ENCODE measurements around the gene MAPT.
"Not testable (repeated sequence)": the region's sequence is repeated elsewhere in the genome, so short reads cannot be mapped to it uniquely, and the experiment has no call there.

Gene MAPT

DNA sequence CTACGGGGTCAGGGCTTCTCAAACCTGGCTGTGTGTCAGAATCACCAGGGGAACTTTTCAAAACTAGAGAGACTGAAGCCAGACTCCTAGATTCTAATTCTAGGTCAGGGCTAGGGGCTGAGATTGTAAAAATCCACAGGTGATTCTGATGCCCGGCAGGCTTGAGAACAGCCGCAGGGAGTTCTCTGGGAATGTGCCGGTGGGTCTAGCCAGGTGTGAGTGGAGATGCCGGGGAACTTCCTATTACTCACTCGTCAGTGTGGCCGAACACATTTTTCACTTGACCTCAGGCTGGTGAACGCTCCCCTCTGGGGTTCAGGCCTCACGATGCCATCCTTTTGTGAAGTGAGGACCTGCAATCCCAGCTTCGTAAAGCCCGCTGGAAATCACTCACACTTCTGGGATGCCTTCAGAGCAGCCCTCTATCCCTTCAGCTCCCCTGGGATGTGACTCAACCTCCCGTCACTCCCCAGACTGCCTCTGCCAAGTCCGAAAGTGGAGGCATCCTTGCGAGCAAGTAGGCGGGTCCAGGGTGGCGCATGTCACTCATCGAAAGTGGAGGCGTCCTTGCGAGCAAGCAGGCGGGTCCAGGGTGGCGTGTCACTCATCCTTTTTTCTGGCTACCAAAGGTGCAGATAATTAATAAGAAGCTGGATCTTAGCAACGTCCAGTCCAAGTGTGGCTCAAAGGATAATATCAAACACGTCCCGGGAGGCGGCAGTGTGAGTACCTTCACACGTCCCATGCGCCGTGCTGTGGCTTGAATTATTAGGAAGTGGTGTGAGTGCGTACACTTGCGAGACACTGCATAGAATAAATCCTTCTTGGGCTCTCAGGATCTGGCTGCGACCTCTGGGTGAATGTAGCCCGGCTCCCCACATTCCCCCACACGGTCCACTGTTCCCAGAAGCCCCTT lies 115.6 kb downstream of the MAPT start:
- Histone ChIP-seq H3K9me3 (ENCODE audit: control insufficient read depth, low read depth, low read length) (no peaks in the 10 kb centered on the region), H3K4me1 (ENCODE audit: control insufficient read depth, low read depth, low read length) (no peaks in the 10 kb centered on the region), H3K9ac (ENCODE audit: low read length) (no peak overlapping the region), H3K36me3 (ENCODE audit: control insufficient read depth, low read depth, low read length) (no peaks in the 10 kb centered on the region), H3K27me3 (ENCODE audit: control insufficient read depth, insufficient read depth, low read length) (no peaks in the 10 kb centered on the region), H3K27ac (ENCODE audit: low read length) (no peak overlapping the region), H3K4me3 (ENCODE audit: low read length) (no peak overlapping the region)

DNA sequence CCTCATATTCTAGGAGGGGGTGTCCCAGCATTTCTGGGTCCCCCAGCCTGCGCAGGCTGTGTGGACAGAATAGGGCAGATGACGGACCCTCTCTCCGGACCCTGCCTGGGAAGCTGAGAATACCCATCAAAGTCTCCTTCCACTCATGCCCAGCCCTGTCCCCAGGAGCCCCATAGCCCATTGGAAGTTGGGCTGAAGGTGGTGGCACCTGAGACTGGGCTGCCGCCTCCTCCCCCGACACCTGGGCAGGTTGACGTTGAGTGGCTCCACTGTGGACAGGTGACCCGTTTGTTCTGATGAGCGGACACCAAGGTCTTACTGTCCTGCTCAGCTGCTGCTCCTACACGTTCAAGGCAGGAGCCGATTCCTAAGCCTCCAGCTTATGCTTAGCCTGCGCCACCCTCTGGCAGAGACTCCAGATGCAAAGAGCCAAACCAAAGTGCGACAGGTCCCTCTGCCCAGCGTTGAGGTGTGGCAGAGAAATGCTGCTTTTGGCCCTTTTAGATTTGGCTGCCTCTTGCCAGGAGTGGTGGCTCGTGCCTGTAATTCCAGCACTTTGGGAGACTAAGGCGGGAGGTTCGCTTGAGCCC lies 116.3 kb downstream of the MAPT start:
- no peak overlapping the region for H3K9ac ChIP-seq (ENCODE audit: low read length)
- no peaks in the 10 kb centered on the region for H3K27me3 ChIP-seq (ENCODE audit: control insufficient read depth, insufficient read depth, low read length)
- H3K4me3 ChIP-seq (ENCODE audit: low read length), result no peak overlapping the region
- no peak overlapping the region for H3K27ac ChIP-seq (ENCODE audit: low read length)
- no peaks in the 10 kb centered on the region for H3K9me3 ChIP-seq (ENCODE audit: control insufficient read depth, low read depth, low read length)
- no peaks in the 10 kb centered on the region for H3K4me1 ChIP-seq (ENCODE audit: control insufficient read depth, low read depth, low read length)
- no peaks in the 10 kb centered on the region for H3K36me3 ChIP-seq (ENCODE audit: control insufficient read depth, low read depth, low read length)

DNA sequence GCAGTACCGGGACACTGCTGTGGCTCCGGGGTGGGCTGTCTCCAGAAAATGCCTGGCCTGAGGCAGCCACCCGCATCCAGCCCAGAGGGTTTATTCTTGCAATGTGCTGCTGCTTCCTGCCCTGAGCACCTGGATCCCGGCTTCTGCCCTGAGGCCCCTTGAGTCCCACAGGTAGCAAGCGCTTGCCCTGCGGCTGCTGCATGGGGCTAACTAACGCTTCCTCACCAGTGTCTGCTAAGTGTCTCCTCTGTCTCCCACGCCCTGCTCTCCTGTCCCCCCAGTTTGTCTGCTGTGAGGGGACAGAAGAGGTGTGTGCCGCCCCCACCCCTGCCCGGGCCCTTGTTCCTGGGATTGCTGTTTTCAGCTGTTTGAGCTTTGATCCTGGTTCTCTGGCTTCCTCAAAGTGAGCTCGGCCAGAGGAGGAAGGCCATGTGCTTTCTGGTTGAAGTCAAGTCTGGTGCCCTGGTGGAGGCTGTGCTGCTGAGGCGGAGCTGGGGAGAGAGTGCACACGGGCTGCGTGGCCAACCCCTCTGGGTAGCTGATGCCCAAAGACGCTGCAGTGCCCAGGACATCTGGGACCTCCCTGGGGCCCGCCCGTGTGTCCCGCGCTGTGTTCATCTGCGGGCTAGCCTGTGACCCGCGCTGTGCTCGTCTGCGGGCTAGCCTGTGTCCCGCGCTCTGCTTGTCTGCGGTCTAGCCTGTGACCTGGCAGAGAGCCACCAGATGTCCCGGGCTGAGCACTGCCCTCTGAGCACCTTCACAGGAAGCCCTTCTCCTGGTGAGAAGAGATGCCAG lies 117.6 kb downstream of the MAPT start:
- no peak overlapping the region for H3K27ac ChIP-seq (ENCODE audit: low read length)
- no peaks in the 10 kb centered on the region for H3K27me3 ChIP-seq (ENCODE audit: control insufficient read depth, insufficient read depth, low read length)
- no peaks in the 10 kb centered on the region for H3K36me3 ChIP-seq (ENCODE audit: control insufficient read depth, low read depth, low read length)
- H3K4me3 ChIP-seq (ENCODE audit: low read length), result no peak overlapping the region
- no peaks in the 10 kb centered on the region for H3K9me3 ChIP-seq (ENCODE audit: control insufficient read depth, low read depth, low read length)
- H3K4me1 ChIP-seq (ENCODE audit: control insufficient read depth, low read depth, low read length), result no peaks in the 10 kb centered on the region
- no peak overlapping the region for H3K9ac ChIP-seq (ENCODE audit: low read length)

DNA sequence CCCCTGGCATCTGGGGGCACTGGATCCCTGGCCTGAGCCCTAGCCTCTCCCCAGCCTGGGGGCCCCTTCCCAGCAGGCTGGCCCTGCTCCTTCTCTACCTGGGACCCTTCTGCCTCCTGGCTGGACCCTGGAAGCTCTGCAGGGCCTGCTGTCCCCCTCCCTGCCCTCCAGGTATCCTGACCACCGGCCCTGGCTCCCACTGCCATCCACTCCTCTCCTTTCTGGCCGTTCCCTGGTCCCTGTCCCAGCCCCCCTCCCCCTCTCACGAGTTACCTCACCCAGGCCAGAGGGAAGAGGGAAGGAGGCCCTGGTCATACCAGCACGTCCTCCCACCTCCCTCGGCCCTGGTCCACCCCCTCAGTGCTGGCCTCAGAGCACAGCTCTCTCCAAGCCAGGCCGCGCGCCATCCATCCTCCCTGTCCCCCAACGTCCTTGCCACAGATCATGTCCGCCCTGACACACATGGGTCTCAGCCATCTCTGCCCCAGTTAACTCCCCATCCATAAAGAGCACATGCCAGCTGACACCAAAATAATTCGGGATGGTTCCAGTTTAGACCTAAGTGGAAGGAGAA lies 118.2 kb downstream of the MAPT start:
- no peaks in the 10 kb centered on the region for H3K36me3 ChIP-seq (ENCODE audit: control insufficient read depth, low read depth, low read length)
- H3K4me3 ChIP-seq (ENCODE audit: low read length), result no peak overlapping the region
- no peaks in the 10 kb centered on the region for H3K4me1 ChIP-seq (ENCODE audit: control insufficient read depth, low read depth, low read length)
- no peaks in the 10 kb centered on the region for H3K27me3 ChIP-seq (ENCODE audit: control insufficient read depth, insufficient read depth, low read length)
- H3K9ac ChIP-seq (ENCODE audit: low read length), result no peak overlapping the region
- no peaks in the 10 kb centered on the region for H3K9me3 ChIP-seq (ENCODE audit: control insufficient read depth, low read depth, low read length)
- H3K27ac ChIP-seq (ENCODE audit: low read length), result no peak overlapping the region

DNA sequence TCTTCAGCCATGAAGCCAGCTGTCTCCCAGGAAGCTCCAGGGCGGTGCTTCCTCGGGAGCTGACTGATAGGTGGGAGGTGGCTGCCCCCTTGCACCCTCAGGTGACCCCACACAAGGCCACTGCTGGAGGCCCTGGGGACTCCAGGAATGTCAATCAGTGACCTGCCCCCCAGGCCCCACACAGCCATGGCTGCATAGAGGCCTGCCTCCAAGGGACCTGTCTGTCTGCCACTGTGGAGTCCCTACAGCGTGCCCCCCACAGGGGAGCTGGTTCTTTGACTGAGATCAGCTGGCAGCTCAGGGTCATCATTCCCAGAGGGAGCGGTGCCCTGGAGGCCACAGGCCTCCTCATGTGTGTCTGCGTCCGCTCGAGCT lies 118.8 kb downstream of the MAPT start:
- no peak overlapping the region for H3K27ac ChIP-seq (ENCODE audit: low read length)
- no peaks in the 10 kb centered on the region for H3K4me1 ChIP-seq (ENCODE audit: control insufficient read depth, low read depth, low read length)
- no peak overlapping the region for H3K4me3 ChIP-seq (ENCODE audit: low read length)
- no peaks in the 10 kb centered on the region for H3K36me3 ChIP-seq (ENCODE audit: control insufficient read depth, low read depth, low read length)
- no peaks in the 10 kb centered on the region for H3K9me3 ChIP-seq (ENCODE audit: control insufficient read depth, low read depth, low read length)
- no peaks in the 10 kb centered on the region for H3K27me3 ChIP-seq (ENCODE audit: control insufficient read depth, insufficient read depth, low read length)
- H3K9ac ChIP-seq (ENCODE audit: low read length), result no peak overlapping the region

DNA sequence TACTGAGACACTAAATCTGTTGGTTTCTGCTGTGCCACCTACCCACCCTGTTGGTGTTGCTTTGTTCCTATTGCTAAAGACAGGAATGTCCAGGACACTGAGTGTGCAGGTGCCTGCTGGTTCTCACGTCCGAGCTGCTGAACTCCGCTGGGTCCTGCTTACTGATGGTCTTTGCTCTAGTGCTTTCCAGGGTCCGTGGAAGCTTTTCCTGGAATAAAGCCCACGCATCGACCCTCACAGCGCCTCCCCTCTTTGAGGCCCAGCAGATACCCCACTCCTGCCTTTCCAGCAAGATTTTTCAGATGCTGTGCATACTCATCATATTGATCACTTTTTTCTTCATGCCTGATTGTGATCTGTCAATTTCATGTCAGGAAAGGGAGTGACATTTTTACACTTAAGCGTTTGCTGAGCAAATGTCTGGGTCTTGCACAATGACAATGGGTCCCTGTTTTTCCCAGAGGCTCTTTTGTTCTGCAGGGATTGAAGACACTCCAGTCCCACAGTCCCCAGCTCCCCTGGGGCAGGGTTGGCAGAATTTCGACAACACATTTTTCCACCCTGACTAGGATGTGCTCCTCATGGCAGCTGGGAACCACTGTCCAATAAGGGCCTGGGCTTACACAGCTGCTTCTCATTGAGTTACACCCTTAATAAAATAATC lies 119.3 kb downstream of the MAPT start:
- Histone ChIP-seq H3K4me3 (ENCODE audit: low read length) (no peak overlapping the region), H3K9me3 (ENCODE audit: control insufficient read depth, low read depth, low read length) (no peaks in the 10 kb centered on the region), H3K9ac (ENCODE audit: low read length) (no peak overlapping the region), H3K27ac (ENCODE audit: low read length) (no peak overlapping the region), H3K4me1 (ENCODE audit: control insufficient read depth, low read depth, low read length) (no peaks in the 10 kb centered on the region), H3K27me3 (ENCODE audit: control insufficient read depth, insufficient read depth, low read length) (no peaks in the 10 kb centered on the region), H3K36me3 (ENCODE audit: control insufficient read depth, low read depth, low read length) (no peaks in the 10 kb centered on the region)

DNA sequence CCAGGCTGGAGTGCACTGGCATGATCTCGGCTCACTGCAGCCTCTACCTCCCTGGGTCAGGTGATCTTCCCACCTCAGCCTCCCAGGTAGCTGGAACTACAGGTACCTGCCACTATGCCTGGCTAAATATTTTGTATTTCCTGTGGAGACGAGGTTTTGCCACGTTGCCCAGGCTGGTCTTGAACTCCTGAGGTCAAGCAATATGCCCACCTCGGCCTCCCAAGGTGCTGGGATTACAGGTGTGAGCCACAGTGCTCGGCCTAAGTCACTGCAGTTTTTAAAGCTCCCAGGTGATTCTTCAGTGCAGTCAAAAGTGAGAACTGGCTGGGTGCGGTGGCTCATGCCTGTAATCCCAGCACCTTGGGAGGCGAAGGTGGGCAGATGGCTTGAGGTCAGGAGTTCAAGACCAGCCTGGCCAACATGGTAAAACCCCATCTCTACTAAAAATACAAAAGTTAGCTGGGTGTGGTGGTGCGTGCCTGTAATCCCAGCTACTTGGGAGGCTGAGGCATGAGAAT lies 125.1 kb downstream of the MAPT start:
- not testable (repeated sequence) for H3K4me3 ChIP-seq (ENCODE audit: low read length); H3K27ac ChIP-seq (ENCODE audit: low read length); H3K9me3 ChIP-seq (ENCODE audit: control insufficient read depth, low read depth, low read length); H3K27me3 ChIP-seq (ENCODE audit: control insufficient read depth, insufficient read depth, low read length); H3K36me3 ChIP-seq (ENCODE audit: control insufficient read depth, low read depth, low read length); H3K9ac ChIP-seq (ENCODE audit: low read length); H3K4me1 ChIP-seq (ENCODE audit: control insufficient read depth, low read depth, low read length)

DNA sequence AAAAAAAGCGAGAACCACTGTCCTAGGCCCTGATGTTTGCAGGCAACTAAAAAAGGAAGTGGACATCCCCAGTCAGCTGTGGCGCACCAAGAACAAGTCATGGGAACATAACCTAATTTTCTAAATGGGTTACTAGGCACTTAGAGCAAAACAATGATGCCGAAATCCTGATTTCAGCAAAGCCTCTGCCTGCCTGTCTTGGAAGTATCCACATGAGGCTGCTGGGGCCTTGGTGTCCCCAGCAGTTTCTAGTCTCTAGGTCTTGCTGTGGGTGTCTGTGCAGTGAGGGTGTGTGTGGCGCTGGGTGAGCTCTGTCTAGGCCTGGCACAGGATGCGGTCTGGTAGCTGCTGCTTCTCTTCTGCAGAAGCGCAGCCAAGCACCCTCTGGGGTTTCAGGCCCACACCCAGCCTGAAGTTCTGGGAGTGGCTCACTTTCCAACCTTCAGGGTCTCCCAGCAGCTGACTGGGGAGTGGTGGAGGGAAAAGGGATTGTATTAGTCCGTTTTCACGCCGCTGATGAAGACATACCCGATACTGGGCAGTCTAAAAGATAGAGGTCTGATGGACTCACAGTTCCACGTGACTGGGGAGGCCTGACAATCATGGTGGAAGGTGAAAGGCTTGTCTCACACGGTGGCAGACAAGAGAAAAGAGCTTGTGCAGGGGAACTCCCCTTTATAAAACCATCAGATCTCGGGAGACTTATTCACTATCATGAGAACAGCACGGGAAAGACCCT lies 125.8 kb downstream of the MAPT start:
- no peak overlapping the region for H3K27ac ChIP-seq (ENCODE audit: low read length)
- H3K36me3 ChIP-seq (ENCODE audit: control insufficient read depth, low read depth, low read length), result peaks cover 6% of the 10 kb centered on the region
- H3K27me3 ChIP-seq (ENCODE audit: control insufficient read depth, insufficient read depth, low read length), result no peaks in the 10 kb centered on the region
- no peaks in the 10 kb centered on the region for H3K9me3 ChIP-seq (ENCODE audit: control insufficient read depth, low read depth, low read length)
- H3K4me1 ChIP-seq (ENCODE audit: control insufficient read depth, low read depth, low read length), result no peaks in the 10 kb centered on the region
- H3K9ac ChIP-seq (ENCODE audit: low read length), result no peak overlapping the region
- no peak overlapping the region for H3K4me3 ChIP-seq (ENCODE audit: low read length)

DNA sequence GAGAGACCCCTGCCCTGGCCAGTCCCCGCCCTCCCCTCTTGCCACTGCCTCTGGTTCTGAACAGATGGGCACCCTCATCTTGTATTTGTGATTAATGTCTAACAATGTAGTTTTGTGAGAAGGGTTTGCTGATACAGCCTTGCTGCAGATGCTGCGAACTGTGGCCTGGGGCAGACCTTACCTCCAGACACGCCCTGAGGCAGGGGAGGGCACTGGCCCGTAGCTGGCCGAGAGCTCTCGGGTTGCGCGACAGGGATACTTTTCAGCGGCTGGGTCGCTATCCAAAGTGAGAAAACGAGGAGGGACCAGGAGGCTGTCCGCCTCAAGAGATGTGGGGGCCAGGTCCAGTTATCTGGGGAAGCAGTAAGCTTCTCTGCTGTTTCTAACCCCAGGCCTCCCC lies 126.6 kb downstream of the MAPT start:
- no peaks in the 10 kb centered on the region for H3K27me3 ChIP-seq (ENCODE audit: control insufficient read depth, insufficient read depth, low read length)
- H3K4me1 ChIP-seq (ENCODE audit: control insufficient read depth, low read depth, low read length), result no peaks in the 10 kb centered on the region
- no peaks in the 10 kb centered on the region for H3K9me3 ChIP-seq (ENCODE audit: control insufficient read depth, low read depth, low read length)
- H3K4me3 ChIP-seq (ENCODE audit: low read length), result no peak overlapping the region
- H3K9ac ChIP-seq (ENCODE audit: low read length), result no peak overlapping the region
- no peak overlapping the region for H3K27ac ChIP-seq (ENCODE audit: low read length)
- peaks cover 6% of the 10 kb centered on the region for H3K36me3 ChIP-seq (ENCODE audit: control insufficient read depth, low read depth, low read length)

DNA sequence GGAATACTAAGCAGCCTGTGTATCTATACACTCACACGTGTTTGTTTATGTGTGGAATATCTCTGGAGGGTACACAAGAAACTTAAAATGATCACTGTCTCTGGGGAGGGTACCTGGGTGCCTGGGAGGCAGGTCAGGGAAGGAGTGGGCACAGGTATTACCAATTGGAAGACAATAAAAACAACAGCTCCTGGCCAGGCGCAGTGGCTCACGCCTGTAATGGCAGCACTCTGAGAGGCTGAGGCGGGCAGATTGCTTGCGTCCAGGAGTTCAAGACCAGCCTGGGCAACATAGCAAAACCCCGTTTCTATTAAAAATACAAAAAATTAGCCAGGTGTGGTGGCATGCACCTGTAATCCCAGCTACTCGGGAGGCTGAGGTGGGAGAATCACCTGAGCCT lies 129.0 kb downstream of the MAPT start:
- H3K4me3 ChIP-seq (ENCODE audit: low read length); H3K9ac ChIP-seq (ENCODE audit: low read length); H3K27ac ChIP-seq (ENCODE audit: low read length); H3K9me3 ChIP-seq (ENCODE audit: control insufficient read depth, low read depth, low read length); H3K27me3 ChIP-seq (ENCODE audit: control insufficient read depth, insufficient read depth, low read length): not testable (repeated sequence)
- Histone ChIP-seq H3K36me3 (ENCODE audit: control insufficient read depth, low read depth, low read length) (peaks cover 24% of the 10 kb centered on the region), H3K4me1 (ENCODE audit: control insufficient read depth, low read depth, low read length) (peaks cover 15% of the 10 kb centered on the region)
